Vein endothelial cell (primary cell): ENCODE data around the gene TECTB. TPM values are rescaled to one million over a fixed set of nuclear protein-coding genes. Genes with fewer than 3 reads are reported as not detected.

Experiments
- small RNA-seq: library from RNA; depleted of rRNA; stranded (forward); fragments of <200 nt; gene quantifications from one replicate; pipeline ENCODE3, GENCODE V24; 2012
- total RNA-seq: library from RNA; depleted of rRNA; stranded (reverse); fragments of >200 nt; gene quantifications from 2 replicates; pipeline ENCODE4 v1.2.3, GENCODE V29; 2012

Gene TECTB
- not detected in 2 replicates for total RNA-seq

GRCh38 chr10:112283100-112283499, at the start of gene TECTB:
Gene TECTB, plus strand, starts transcription at chr10:112283400. Its CDS starts 335 bp downstream, at chr10:112283735.

Small RNAs within 50 kb of the gene (small RNA-seq; reads per million reads assigned to genes)
- not detected for gene MIR6715A

Other genes with a start within 250 kb of the TECTB start
- gene GPAM, start 99.6 kb upstream of the TECTB start, total RNA-seq, result 10.3 and 10.5 TPM in 2 replicates
- 18.3 and 26.7 TPM in 2 replicates for gene ACSL5, start 90.7 kb downstream of the TECTB start, total RNA-seq
- 24.8 and 32.0 TPM in 2 replicates for gene ZDHHC6, start 163.5 kb downstream of the TECTB start, total RNA-seq
- gene VTI1A, start 163.8 kb downstream of the TECTB start, total RNA-seq, result 33.3 and 40.4 TPM in 2 replicates